ENCODE measurements around the gene UAP1L1.

Gene UAP1L1

DNA sequence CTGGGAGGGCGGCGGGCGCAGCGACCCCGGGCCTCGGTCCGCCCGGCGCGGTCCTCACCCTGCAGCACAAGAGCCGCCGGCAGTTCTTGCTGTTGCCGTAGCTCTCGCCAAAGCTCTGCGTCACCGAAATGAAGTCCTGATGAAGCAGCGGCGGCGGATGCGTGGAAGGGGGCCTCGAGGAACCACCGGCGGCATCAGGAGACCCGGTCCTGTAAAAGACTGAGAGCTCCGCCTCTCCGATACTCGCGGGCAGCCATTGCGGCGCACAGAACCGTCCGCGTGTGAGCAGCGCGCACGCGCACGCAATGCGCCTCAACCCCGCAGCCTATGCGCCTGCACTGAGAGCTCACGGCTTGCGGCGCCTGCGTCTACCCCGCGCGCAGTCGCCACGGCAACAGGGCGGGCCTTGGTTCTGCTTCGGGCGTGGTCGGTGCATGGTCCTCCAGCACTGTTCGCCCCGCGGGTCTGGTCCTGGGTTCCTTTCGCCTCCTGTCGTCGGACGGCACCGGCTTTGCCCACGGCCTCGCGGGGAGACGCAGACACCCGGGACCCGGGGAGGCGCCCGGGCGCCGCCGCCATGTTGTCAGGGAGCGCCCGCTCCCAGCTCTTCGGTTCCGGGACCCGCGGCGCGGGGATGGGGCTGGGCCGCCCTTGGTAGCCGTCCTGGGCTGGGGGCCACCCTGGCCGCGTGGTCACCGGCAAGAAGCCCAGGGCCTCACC lies 52.3 kb downstream of the UAP1L1 start:
- TF ChIP-seq CTCF (IDR thresholded peaks at IDR 0.05; ENCODE audit: low read depth, low read length, missing control alignments) = no peak
- in situ Hi-C loops (cut with HindIII; ENCODE audit: low sequenced_read_pairs) = no loop called here
- peak overlapping the region; percentile 77 for H3K4me3 ChIP-seq (ENCODE audit: low read depth, low read length)
- peak; percentile 81 for DNase-seq (ENCODE audit: low read depth)

- no peak for TF ChIP-seq CTCF (IDR thresholded peaks at IDR 0.05; ENCODE audit: low read depth, low read length, missing control alignments)
- in situ Hi-C loops (cut with HindIII; ENCODE audit: low sequenced_read_pairs) = no loop called here
- H3K4me3 ChIP-seq (ENCODE audit: low read depth, low read length) = peak overlapping the region; percentile 77
- DNase-seq (ENCODE audit: low read depth) = no peak
Observed at GRCh38 chr9:137130176-137130755, 52.9 kb downstream of the UAP1L1 start.
